ENCODE measurements around the gene VWA1.
"Not testable (repeated sequence)": the region's sequence is repeated elsewhere in the genome, so short reads cannot be mapped to it uniquely, and the experiment has no call there.

Gene VWA1

GRCh38 chr1:1403653-1404052 lies 31.8 kb upstream of the VWA1 start:
- no peak for DNase-seq (ENCODE audit: low read depth in 2 of 3, low spot score in 2 of 3)

- no peak for DNase-seq (ENCODE audit: low read depth in 2 of 3, low spot score in 2 of 3)
Measured at GRCh38 chr1:1406101-1406820, 29.2 kb upstream of the VWA1 start.

GRCh38 chr1:1406821-1407635 lies 28.5 kb upstream of the VWA1 start, which contains the start of gene MRPL20:
TSS of gene MRPL20 (minus strand) at chr1:1407293. CDS start at chr1:1407217, 76 bp downstream.
- peak; percentile 84 to 93 (median 87) for DNase-seq (ENCODE audit: low read depth in 2 of 3, low spot score in 2 of 3)

- DNase-seq (ENCODE audit: low read depth in 2 of 3, low spot score in 2 of 3) = no peak
Measured at GRCh38 chr1:1407636-1408318, 27.7 kb upstream of the VWA1 start.

GRCh38 chr1:1410238-1410637 lies 25.3 kb upstream of the VWA1 start:
- not testable (repeated sequence) for DNase-seq (ENCODE audit: low read depth in 2 of 3, low spot score in 2 of 3)

- no peak for DNase-seq (ENCODE audit: low read depth in 2 of 3, low spot score in 2 of 3)
Measured at GRCh38 chr1:1411626-1412025, 23.9 kb upstream of the VWA1 start.

GRCh38 chr1:1412311-1412902 lies 23.1 kb upstream of the VWA1 start:
- not testable (repeated sequence) for DNase-seq (ENCODE audit: low read depth in 2 of 3, low spot score in 2 of 3)

GRCh38 chr1:1415751-1416150 lies 19.7 kb upstream of the VWA1 start:
- DNase-seq (ENCODE audit: low read depth in 2 of 3, low spot score in 2 of 3) = no peak

GRCh38 chr1:1417396-1417795 lies 18.1 kb upstream of the VWA1 start:
- not testable (repeated sequence) for DNase-seq (ENCODE audit: low read depth in 2 of 3, low spot score in 2 of 3)

GRCh38 chr1:1417825-1418463 lies 17.5 kb upstream of the VWA1 start:
- DNase-seq (ENCODE audit: low read depth in 2 of 3, low spot score in 2 of 3) = not testable (repeated sequence)

GRCh38 chr1:1418464-1419362 lies 16.8 kb upstream of the VWA1 start:
- DNase-seq (ENCODE audit: low read depth in 2 of 3, low spot score in 2 of 3) = no peak

GRCh38 chr1:1419363-1419812 lies 16.1 kb upstream of the VWA1 start:
- no peak for DNase-seq (ENCODE audit: low read depth in 2 of 3, low spot score in 2 of 3)

- no peak for DNase-seq (ENCODE audit: low read depth in 2 of 3, low spot score in 2 of 3)
Measured at GRCh38 chr1:1419813-1420653, 15.5 kb upstream of the VWA1 start.

- DNase-seq (ENCODE audit: low read depth in 2 of 3, low spot score in 2 of 3) = no peak
Measured at GRCh38 chr1:1420654-1421141, 14.8 kb upstream of the VWA1 start.

GRCh38 chr1:1421147-1421906 lies 14.2 kb upstream of the VWA1 start, which contains the start of gene ANKRD65:
TSS of gene ANKRD65 (minus strand) at chr1:1421276. CDS start at chr1:1421005, 271 bp downstream.
- DNase-seq (ENCODE audit: low read depth in 2 of 3, low spot score in 2 of 3) = no peak

- DNase-seq (ENCODE audit: low read depth in 2 of 3, low spot score in 2 of 3) = no peak
Measured at GRCh38 chr1:1421907-1422464, 13.5 kb upstream of the VWA1 start.

GRCh38 chr1:1422465-1423244 lies 12.8 kb upstream of the VWA1 start:
- DNase-seq (ENCODE audit: low read depth in 2 of 3, low spot score in 2 of 3) = no peak
